ENCODE data around the gene CFAP99. TPM values are rescaled to one million over a fixed set of nuclear protein-coding genes. Genes with fewer than 3 reads are reported as not detected.

The CFAP99 gene
- total and polyA plus RNA-seq, 2 of the 8 experiments (the other 6 are each of a cell fraction or from before 2014, with no cell fraction given) = not detected

DNA sequence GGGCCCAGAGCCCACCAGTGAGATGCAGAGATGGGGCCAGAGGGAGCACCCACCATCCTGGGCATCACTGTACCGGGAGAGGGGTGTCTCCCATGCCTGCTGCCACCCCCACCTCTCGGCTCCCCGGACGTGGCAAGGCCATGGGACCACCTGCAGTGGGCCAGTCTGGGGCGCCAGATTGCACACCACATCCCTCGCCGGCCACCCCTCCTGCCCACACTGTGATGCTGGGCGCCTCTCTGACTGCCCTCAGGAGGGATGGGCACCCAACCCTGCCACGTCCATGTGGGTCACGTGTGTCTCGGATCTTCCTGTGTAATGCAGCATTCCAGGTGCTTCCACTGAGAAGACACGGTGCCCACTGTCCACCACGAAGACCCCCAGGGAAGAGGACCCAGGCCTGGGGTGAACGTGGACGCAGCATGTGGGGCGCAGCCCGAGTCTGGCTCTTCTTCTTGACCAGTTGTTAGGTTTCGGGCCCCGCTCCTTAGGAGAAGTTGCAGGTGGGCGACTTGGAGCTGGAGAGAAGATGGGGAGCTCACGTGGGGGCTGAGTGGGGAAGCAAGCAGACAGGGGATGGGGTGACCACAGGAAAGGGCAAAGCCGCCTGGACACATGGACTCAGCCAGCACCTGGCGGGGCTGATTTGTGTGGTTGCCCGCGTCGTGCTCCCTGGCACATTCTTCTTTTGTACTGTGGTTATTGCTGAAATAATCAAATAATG lies 48.0 kb upstream of the CFAP99 start:
- Histone ChIP-seq H3K14ac (ENCODE audit: insufficient read length) (no peak overlapping the region), H3K23ac (ENCODE audit: insufficient read length) (no peak overlapping the region), H3K27ac (ENCODE audit: low read depth, low read length) (no peak overlapping the region), H4K20me1 (replicated peaks in 1 of 2; ENCODE audit: control insufficient read depth in 1 of 2, insufficient read depth in 2 of 2, low read length in 2 of 2) (no peaks in the 10 kb centered on the region), H2BK12ac (ENCODE audit: low read depth, low read length) (no peak overlapping the region), H3K4me1 (replicated peaks in 1 of 4; ENCODE audit: control insufficient read depth in 3 of 4, insufficient read depth in 4 of 4, low read length in 3 of 4) (no peaks in the 10 kb centered on the region), H4K8ac (ENCODE audit: extremely low read depth, insufficient read depth, low read length) (0 out of 2 replicates have a peak overlapping the region, but pooled peaks have one; percentile 35), H3K79me1 (ENCODE audit: low read depth, low read length) (no peaks in the 10 kb centered on the region), H2BK20ac (ENCODE audit: low read length) (no peak overlapping the region), H3K9ac (replicated peaks in 1 of 4; ENCODE audit: extremely low read depth in 1 of 4, low read depth in 3 of 4, low read length in 3 of 4) (no peak overlapping the region), H3K79me2 (ENCODE audit: control insufficient read depth in 1 of 2, insufficient read depth in 2 of 2, low read length in 2 of 2) (no peaks in the 10 kb centered on the region), H3K56ac (replicated peaks; ENCODE audit: insufficient read length, low read depth, low read length) (no peak overlapping the region), H3K4me3 (ENCODE audit: extremely low read depth in 1 of 4, insufficient read depth in 2 of 4, low read depth in 3 of 4, low read length in 4 of 4) (no peak overlapping the region), H3K27me3 (replicated peaks in 1 of 4; ENCODE audit: control insufficient read depth in 3 of 4, extremely low read depth in 1 of 4, insufficient read depth in 3 of 4, low read length in 3 of 4) (no peaks in the 10 kb centered on the region), H3K9me3 (ENCODE audit: insufficient read depth in 2 of 2, low read depth in 1 of 2, low read length in 1 of 2) (peaks cover 0 to 4% of the 10 kb centered on the region in 2 experiments; a peak in 3 of 4 replicates), H2AK5ac (ENCODE audit: low read depth, low read length) (no peak overlapping the region), H3K4me2 (ENCODE audit: insufficient read depth in 1 of 2, low read depth in 2 of 2, low read length in 2 of 2) (no peak overlapping the region), H4K5ac (ENCODE audit: insufficient read length, low read depth, low read length) (no peak overlapping the region), H2BK15ac (ENCODE audit: low read length) (no peak overlapping the region), H3K36me3 (ENCODE audit: control insufficient read depth in 2 of 4, insufficient read depth in 4 of 4, low read length in 3 of 4) (no peaks in the 10 kb centered on the region), H2AFZ (ENCODE audit: low read length) (no peak overlapping the region), H3K4ac (replicated peaks; ENCODE audit: insufficient read length, low read depth, low read length) (no peak overlapping the region), H2BK120ac (replicated peaks; ENCODE audit: low read depth, low read length) (no peak overlapping the region), H3K23me2 (ENCODE audit: low read depth, low read length) (no peaks in the 10 kb centered on the region), H4K91ac (replicated peaks; ENCODE audit: insufficient read length, low read length) (no peak overlapping the region), H3K18ac (ENCODE audit: extremely low read depth, low read length) (no peak overlapping the region), H2BK5ac (ENCODE audit: low read depth, low read length) (no peak overlapping the region)
- CTCF ChIA-PET (ENCODE audit: partially characterized antibody) = interaction anchor here (0.8 kb wide), 1 partner anchor 151 kb away, joined by 4 read pairs; no protein-coding TSS in a partner anchor
- WGBS, 2 experiments (ENCODE audit: extremely low coverage in 1 of 2, insufficient coverage in 1 of 2, insufficient read length in 1 of 2, insufficient replicate concordance in 2 of 2, low coverage in 1 of 2, low lambda C conversion rate in 2 of 2, missing lambda C conversion rate in 1 of 2) = 87% methylated on average over 26 of the region's 26 CpGs; no CpG with 5 or more reads in 1 of the 2 experiments
- DNase-seq (ENCODE audit: low read depth in 1 of 2, low spot score in 2 of 2) (no peak), FAIRE-seq (no peak)
- POLR2A ChIA-PET (ENCODE audit: partially characterized antibody) = no interaction called here
- TF ChIP-seq CBX5 (IDR thresholded peaks at IDR 0.05; ENCODE audit: low read depth, low read length) (no peak), RFX5 (IDR thresholded peaks at IDR 0.05; ENCODE audit: borderline replicate concordance, low read depth, low read length) (no peak), RAD21 (IDR thresholded peaks at IDR 0.05 in 1 of 2, conservative IDR thresholded peaks at IDR 0.05 in 1 of 2; ENCODE audit: low read depth in 2 of 2, low read length in 2 of 2) (no peak), TBP (IDR thresholded peaks at IDR 0.05; ENCODE audit: low read depth, low read length) (no peak), PHF8 (conservative IDR thresholded peaks at IDR 0.05; ENCODE audit: low read depth, low read length) (no peak), SAP30 (IDR thresholded peaks at IDR 0.05; ENCODE audit: insufficient read depth, insufficient replicate concordance, low read length) (no peak), EGR1 (IDR thresholded peaks at IDR 0.05; ENCODE audit: borderline replicate concordance, low read depth, low read length) (no peak), CTCF (IDR thresholded peaks at IDR 0.05; ENCODE audit: control extremely low read depth in 1 of 3, insufficient read depth in 1 of 3, low read depth in 1 of 3, low read length in 3 of 3) (no peak)
- TF ChIP-seq, protein P1, sequence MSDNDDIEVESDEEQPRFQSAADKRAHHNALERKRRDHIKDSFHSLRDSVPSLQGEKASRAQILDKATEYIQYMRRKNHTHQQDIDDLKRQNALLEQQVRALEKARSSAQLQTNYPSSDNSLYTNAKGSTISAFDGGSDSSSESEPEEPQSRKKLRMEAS (IDR thresholded peaks at IDR 0.05) = no peak

Data from H1 (cell line).